ENCODE results near the gene PSMD5. TPM values are rescaled to one million over a fixed set of nuclear protein-coding genes. Genes with fewer than 3 reads are reported as not detected.

Gene PSMD5
- total RNA-seq, 1 experiment from 2014 or later, result 26.1 TPM

- Histone ChIP-seq H3K9me2 (replicated peaks; ENCODE audit: insufficient read depth, low read length) (no peaks in the 10 kb centered on the region), H3K9me3 (ENCODE audit: low read length) (no peaks in the 10 kb centered on the region), H3K27ac (ENCODE audit: low read length) (peak overlapping the region; percentile 31; the same call in 1 of the 2 replicates), H2AFZ (ENCODE audit: low read length) (no peak overlapping the region), H4K20me1 (ENCODE audit: insufficient read depth, low read depth, low read length) (no peaks in the 10 kb centered on the region), H3K27me3 (ENCODE audit: low read length) (no peaks in the 10 kb centered on the region), H3K9ac (ENCODE audit: low read length) (no peak overlapping the region), H3K36me3 (ENCODE audit: insufficient read depth, low read length) (peaks cover 53% of the 10 kb centered on the region), H3K4me2 (ENCODE audit: low read depth, low read length, poor library complexity, severe bottlenecking) (no peak overlapping the region), H3K4me3 (ENCODE audit: low read length) (no peak overlapping the region), H3K79me2 (ENCODE audit: low read length) (no peaks in the 10 kb centered on the region), H3K4me1 (ENCODE audit: low read length) (peaks cover 22% of the 10 kb centered on the region)
- DNase-seq, result no peak
These were observed 14.0 kb upstream of the PSMD5 start for GRCh38 chr9:120856700-120857099.

GRCh38 chr9:120855827-120856670 is 13.3 kb upstream of the PSMD5 start:
- Histone ChIP-seq H3K9ac (ENCODE audit: low read length) (no peak overlapping the region), H3K4me1 (ENCODE audit: low read length) (peaks cover 26% of the 10 kb centered on the region), H3K27ac (ENCODE audit: low read length) (peak overlapping the region; percentile 31; the same call in 1 of the 2 replicates), H2AFZ (ENCODE audit: low read length) (no peak overlapping the region), H3K27me3 (ENCODE audit: low read length) (no peaks in the 10 kb centered on the region), H3K9me3 (ENCODE audit: low read length) (no peaks in the 10 kb centered on the region), H3K4me3 (ENCODE audit: low read length) (no peak overlapping the region), H3K4me2 (ENCODE audit: low read depth, low read length, poor library complexity, severe bottlenecking) (no peak overlapping the region), H3K36me3 (ENCODE audit: insufficient read depth, low read length) (peaks cover 47% of the 10 kb centered on the region), H3K9me2 (replicated peaks; ENCODE audit: insufficient read depth, low read length) (no peaks in the 10 kb centered on the region), H3K79me2 (ENCODE audit: low read length) (no peaks in the 10 kb centered on the region), H4K20me1 (ENCODE audit: insufficient read depth, low read depth, low read length) (no peaks in the 10 kb centered on the region)
- no peak for DNase-seq

- Histone ChIP-seq H3K27me3 (ENCODE audit: low read length) (no peaks in the 10 kb centered on the region), H3K27ac (ENCODE audit: low read length) (peak overlapping the region; percentile 19; the same call in 1 of the 2 replicates), H3K9me3 (ENCODE audit: low read length) (no peaks in the 10 kb centered on the region), H3K9ac (ENCODE audit: low read length) (no peak overlapping the region), H3K36me3 (ENCODE audit: insufficient read depth, low read length) (peaks cover 39% of the 10 kb centered on the region), H3K79me2 (ENCODE audit: low read length) (no peaks in the 10 kb centered on the region), H2AFZ (ENCODE audit: low read length) (no peak overlapping the region), H3K4me1 (ENCODE audit: low read length) (peaks cover 38% of the 10 kb centered on the region), H4K20me1 (ENCODE audit: insufficient read depth, low read depth, low read length) (no peaks in the 10 kb centered on the region), H3K9me2 (replicated peaks; ENCODE audit: insufficient read depth, low read length) (no peaks in the 10 kb centered on the region), H3K4me2 (ENCODE audit: low read depth, low read length, poor library complexity, severe bottlenecking) (no peak overlapping the region), H3K4me3 (ENCODE audit: low read length) (no peak overlapping the region)
- no peak for DNase-seq
These were observed 12.0 kb upstream of the PSMD5 start for GRCh38 chr9:120854596-120855327.

GRCh38 chr9:120853198-120853597 is 10.5 kb upstream of the PSMD5 start:
- peaks cover 35% of the 10 kb centered on the region for H3K36me3 ChIP-seq (ENCODE audit: insufficient read depth, low read length)
- no peak overlapping the region for H3K4me3 ChIP-seq (ENCODE audit: low read length)
- H3K27me3 ChIP-seq (ENCODE audit: low read length), result no peaks in the 10 kb centered on the region

GRCh38 chr9:120852240-120853010 is 9.7 kb upstream of the PSMD5 start:
- Histone ChIP-seq H3K36me3 (ENCODE audit: insufficient read depth, low read length) (peaks cover 33% of the 10 kb centered on the region), H3K27me3 (ENCODE audit: low read length) (no peaks in the 10 kb centered on the region), H3K9me2 (replicated peaks; ENCODE audit: insufficient read depth, low read length) (no peaks in the 10 kb centered on the region), H3K9ac (ENCODE audit: low read length) (no peak overlapping the region), H3K4me3 (ENCODE audit: low read length) (no peak overlapping the region), H3K27ac (ENCODE audit: low read length) (peak overlapping the region; percentile 5; the same call in 1 of the 2 replicates), H4K20me1 (ENCODE audit: insufficient read depth, low read depth, low read length) (no peaks in the 10 kb centered on the region), H3K9me3 (ENCODE audit: low read length) (no peaks in the 10 kb centered on the region), H2AFZ (ENCODE audit: low read length) (no peak overlapping the region), H3K79me2 (ENCODE audit: low read length) (no peaks in the 10 kb centered on the region), H3K4me1 (ENCODE audit: low read length) (peaks cover 58% of the 10 kb centered on the region), H3K4me2 (ENCODE audit: low read depth, low read length, poor library complexity, severe bottlenecking) (no peak overlapping the region)
- no peak for DNase-seq

More at GRCh38 chr9:120853198-120853597, 10.5 kb upstream of the PSMD5 start:
- no peaks in the 10 kb centered on the region for H3K9me2 ChIP-seq (replicated peaks; ENCODE audit: insufficient read depth, low read length)
- H3K4me2 ChIP-seq (ENCODE audit: low read depth, low read length, poor library complexity, severe bottlenecking), result no peak overlapping the region
- no peaks in the 10 kb centered on the region for H3K9me3 ChIP-seq (ENCODE audit: low read length)
- H3K79me2 ChIP-seq (ENCODE audit: low read length), result no peaks in the 10 kb centered on the region
- no peak for DNase-seq
- peak overlapping the region; percentile 5; the same call in 1 of the 2 replicates for H3K27ac ChIP-seq (ENCODE audit: low read length)
- H4K20me1 ChIP-seq (ENCODE audit: insufficient read depth, low read depth, low read length), result no peaks in the 10 kb centered on the region
- no peak overlapping the region for H3K9ac ChIP-seq (ENCODE audit: low read length)
- peaks cover 53% of the 10 kb centered on the region for H3K4me1 ChIP-seq (ENCODE audit: low read length)
- H2AFZ ChIP-seq (ENCODE audit: low read length), result no peak overlapping the region

- DNase-seq, result no peak
- no peaks in the 10 kb centered on the region for H4K20me1 ChIP-seq (ENCODE audit: insufficient read depth, low read depth, low read length)
- H3K27ac ChIP-seq (ENCODE audit: low read length), result peak overlapping the region; percentile 10; the same call in 1 of the 2 replicates
These were observed 8.7 kb upstream of the PSMD5 start for GRCh38 chr9:120851449-120851848.

GRCh38 chr9:120850315-120850714 is 7.6 kb upstream of the PSMD5 start:
- H3K4me3 ChIP-seq (ENCODE audit: low read length), result no peak overlapping the region
- H3K9me3 ChIP-seq (ENCODE audit: low read length), result no peaks in the 10 kb centered on the region
- peak overlapping the region; percentile 52 for H3K4me2 ChIP-seq (ENCODE audit: low read depth, low read length, poor library complexity, severe bottlenecking)
- H3K79me2 ChIP-seq (ENCODE audit: low read length), result peaks cover 4% of the 10 kb centered on the region; the same call in 1 of the 2 replicates
- no peaks in the 10 kb centered on the region for H3K9me2 ChIP-seq (replicated peaks; ENCODE audit: insufficient read depth, low read length)
- no peaks in the 10 kb centered on the region for H4K20me1 ChIP-seq (ENCODE audit: insufficient read depth, low read depth, low read length)
- peak overlapping the region; percentile 77 for H3K27ac ChIP-seq (ENCODE audit: low read length)
- H3K27me3 ChIP-seq (ENCODE audit: low read length), result no peaks in the 10 kb centered on the region
- peaks cover 30% of the 10 kb centered on the region for H3K36me3 ChIP-seq (ENCODE audit: insufficient read depth, low read length)
- DNase-seq, result no peak
- H3K4me1 ChIP-seq (ENCODE audit: low read length), result peaks cover 79% of the 10 kb centered on the region
- no peak overlapping the region for H2AFZ ChIP-seq (ENCODE audit: low read length)
- H3K9ac ChIP-seq (ENCODE audit: low read length), result peak overlapping the region; percentile 36; the same call in 1 of the 2 replicates

More at GRCh38 chr9:120851449-120851848, 8.7 kb upstream of the PSMD5 start:
- Histone ChIP-seq H3K9ac (ENCODE audit: low read length) (no peak overlapping the region), H3K4me1 (ENCODE audit: low read length) (peaks cover 67% of the 10 kb centered on the region), H3K4me3 (ENCODE audit: low read length) (no peak overlapping the region), H2AFZ (ENCODE audit: low read length) (no peak overlapping the region), H3K9me3 (ENCODE audit: low read length) (no peaks in the 10 kb centered on the region), H3K9me2 (replicated peaks; ENCODE audit: insufficient read depth, low read length) (no peaks in the 10 kb centered on the region), H3K36me3 (ENCODE audit: insufficient read depth, low read length) (peaks cover 31% of the 10 kb centered on the region), H3K27me3 (ENCODE audit: low read length) (no peaks in the 10 kb centered on the region), H3K4me2 (ENCODE audit: low read depth, low read length, poor library complexity, severe bottlenecking) (no peak overlapping the region), H3K79me2 (ENCODE audit: low read length) (no peaks in the 10 kb centered on the region)
